Myocyte (in vitro differentiated cells): ENCODE data around the gene CAMK2D. TPM values are rescaled to one million over a fixed set of nuclear protein-coding genes. Genes with fewer than 3 reads are reported as not detected.

Experiments
- DNase-seq: peaks from one replicate; pipeline ENCODE4 v3.0.0-alpha.2; 2012; ENCODE audit warnings: low read depth
- total RNA-seq: library from RNA; depleted of rRNA; stranded (reverse); fragments of >200 nt; gene quantifications from 2 replicates; pipeline ENCODE4 v1.2.3, GENCODE V29; 2014

The CAMK2D gene
- total RNA-seq, 1 donor from 2014 or later = 306 TPM

DNA sequence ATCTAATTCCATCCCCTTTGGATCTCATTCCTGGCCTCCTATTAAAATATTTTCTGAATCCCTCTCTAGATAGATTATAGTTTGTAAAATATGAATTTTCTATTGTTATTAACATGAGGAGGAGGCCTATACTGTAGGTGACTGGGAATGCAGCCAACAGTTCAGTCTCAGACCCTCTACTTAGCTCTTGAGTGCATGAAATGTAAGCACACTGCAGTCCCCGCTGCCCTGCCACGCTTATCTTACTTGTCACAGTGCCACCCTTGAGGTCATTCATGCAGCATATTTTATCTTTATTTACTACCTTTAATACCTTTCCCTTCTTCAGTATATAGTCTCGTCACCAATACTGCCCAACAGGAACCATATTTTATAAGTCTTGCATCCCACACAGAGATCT is 151.0 kb downstream of the CAMK2D start:
- DNase-seq = no peak

DNA sequence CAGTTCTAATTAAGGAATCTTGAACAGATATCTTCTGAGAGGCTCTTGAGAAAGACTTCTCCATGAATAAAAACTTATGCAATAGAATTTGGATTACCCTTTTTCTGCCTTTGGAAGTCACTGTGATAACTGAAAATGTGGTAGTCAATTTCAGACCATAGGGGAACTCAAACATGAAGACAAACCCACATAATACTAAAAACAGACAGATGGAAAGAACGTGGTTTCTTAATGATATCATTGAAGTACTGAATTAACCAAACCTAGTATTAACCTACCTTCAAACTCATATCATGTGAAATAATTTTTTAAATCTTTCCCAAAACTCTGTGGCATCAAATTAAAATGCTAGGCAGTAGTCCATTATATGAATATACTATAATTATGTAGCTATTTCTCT is 153.5 kb downstream of the CAMK2D start:
- DNase-seq = no peak

DNA sequence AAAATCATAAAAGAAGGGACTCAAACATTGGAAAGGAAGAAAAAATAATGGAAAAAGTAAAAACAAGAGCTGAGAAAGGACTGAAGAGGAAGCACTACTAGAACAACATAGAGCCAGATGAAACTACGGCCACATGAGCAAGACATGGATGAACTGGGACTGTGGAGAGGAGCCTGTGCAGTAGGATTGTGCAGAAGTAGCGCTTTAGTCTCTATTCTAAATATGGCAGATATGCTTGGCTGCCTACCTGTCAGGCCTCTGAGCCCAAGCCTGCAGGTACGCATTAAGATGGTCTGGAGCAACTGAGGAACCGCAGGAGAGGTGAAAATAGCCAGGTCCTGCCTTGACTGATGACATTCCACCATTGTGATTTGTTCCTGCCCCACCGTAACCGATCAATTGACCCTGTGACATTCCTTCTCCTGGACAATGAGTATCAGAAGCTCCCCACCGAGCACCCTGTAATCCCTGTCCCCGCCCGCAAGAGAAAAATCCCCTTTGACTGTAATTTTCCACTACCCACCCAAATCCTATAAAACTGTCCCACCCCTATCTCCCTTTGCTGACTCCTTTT is 154.3 kb downstream of the CAMK2D start:
- no peak for DNase-seq

DNA sequence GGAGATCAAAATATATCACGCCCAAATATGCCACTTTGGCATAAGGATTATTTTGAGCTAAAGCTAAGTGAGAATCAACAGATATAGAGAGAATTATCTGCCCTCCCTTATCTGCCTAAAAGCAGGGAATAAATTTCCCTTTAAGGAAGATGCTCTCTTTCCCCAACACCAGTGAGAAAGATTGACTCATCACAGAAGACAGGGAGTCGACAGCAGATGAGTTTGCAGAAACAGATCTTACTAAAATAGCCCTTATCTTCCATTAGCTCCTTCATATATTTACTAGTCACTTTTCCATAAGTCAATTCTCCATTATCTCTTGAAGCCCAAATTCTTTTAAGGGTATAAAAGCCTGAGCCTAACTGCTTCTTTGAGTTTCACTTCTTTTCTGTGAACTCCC is 156.6 kb downstream of the CAMK2D start:
- DNase-seq = peak; percentile 48

DNA sequence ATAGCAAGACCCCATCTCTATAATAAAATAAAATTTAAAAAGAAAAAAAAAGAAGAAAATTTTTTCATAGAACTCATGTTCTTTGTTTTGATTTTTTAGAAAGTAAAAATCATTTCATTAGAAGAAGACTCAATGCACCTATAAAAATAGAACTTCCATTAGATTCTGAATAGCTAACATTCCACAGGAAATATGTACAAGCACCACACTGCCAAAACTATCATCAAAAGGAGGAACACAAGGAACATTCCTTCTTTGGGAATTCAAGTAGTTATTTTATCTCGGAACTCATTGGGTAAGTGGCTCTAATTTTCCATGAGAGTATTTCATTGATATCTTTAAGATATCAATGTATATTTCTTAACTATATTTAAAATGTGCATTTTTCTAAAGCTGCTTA is 157.6 kb downstream of the CAMK2D start:
- DNase-seq = no peak

DNA sequence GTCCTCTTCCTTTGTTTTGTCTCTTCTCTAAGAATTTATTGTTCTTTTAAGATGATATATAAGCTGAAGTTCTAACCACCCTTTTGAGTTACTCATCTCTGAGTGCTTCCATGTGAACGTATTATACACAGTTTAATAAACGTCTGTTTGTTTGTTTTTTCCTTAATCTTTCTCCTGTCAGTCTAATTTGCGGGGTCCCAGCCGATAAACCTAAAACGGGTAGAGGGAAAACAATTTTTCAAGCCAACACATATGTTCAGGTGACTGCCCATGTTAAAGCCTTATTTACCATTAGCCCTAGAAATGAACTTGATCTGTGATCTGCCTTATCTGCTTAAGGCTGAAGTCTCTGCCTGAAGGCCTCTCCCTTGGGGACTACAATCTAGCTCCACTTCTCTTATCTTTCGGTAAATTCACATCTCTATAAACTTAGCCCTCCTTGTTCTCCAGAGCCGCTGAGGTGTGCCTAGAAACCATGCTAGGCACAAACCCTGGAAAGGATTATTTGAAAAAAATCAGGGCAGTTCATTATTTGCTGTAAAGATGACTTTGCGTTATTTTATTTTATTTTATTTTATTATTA is 158.8 kb downstream of the CAMK2D start:
- DNase-seq = no peak

DNA sequence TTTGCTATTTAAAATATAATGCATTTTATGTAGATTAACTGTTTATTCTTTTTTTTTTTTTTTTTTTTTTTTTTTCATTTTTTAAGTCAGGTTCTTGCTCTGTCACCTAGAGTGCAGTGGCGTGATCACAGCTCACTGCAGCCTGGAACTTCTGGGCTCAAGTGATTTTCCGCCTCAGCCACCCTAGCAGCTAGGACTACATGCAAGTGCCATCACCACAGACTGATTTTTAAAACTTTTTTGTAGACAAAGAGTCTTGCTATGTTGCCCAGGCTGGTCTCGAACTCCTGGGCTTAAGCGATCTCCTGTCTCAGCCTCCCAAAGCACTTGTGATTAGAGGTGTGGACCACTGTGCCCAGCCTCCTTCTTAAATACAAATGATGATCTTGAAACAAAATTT is 159.9 kb downstream of the CAMK2D start:
- DNase-seq = no peak

DNA sequence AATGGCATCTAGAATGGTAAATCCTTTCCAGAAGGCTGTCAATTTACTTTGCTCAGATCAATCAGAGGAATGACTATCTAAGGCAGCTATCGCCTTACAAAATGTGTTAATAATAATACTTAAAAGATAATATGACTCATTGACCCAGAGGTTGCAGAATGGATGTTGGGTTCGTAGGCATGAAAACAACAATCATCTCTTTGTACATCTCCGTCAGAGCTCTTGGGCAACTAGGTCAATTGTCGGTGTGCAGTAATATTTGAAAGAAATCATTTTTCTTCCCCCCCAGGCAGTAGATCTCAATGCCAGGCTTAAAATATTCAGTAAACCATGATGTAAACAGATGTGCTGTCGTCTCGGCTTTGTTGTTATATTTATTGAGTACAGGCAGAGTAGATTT is 165.1 kb downstream of the CAMK2D start:
- DNase-seq = no peak

DNA sequence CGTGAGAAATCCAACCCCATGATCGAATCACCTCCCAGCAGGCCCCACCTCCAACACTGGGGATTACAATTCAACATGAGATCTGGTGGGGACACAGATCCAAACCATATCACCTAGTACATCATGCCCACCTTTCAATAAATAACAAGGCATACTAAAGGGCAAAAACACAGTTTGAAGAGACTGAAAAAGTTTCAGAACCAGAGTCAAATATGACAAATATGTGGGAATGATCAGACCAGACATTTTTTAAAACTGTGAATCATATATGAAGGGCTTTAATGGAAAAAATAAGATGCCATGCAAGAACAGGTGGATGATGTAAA is 167.3 kb downstream of the CAMK2D start:
- DNase-seq = no peak

DNA sequence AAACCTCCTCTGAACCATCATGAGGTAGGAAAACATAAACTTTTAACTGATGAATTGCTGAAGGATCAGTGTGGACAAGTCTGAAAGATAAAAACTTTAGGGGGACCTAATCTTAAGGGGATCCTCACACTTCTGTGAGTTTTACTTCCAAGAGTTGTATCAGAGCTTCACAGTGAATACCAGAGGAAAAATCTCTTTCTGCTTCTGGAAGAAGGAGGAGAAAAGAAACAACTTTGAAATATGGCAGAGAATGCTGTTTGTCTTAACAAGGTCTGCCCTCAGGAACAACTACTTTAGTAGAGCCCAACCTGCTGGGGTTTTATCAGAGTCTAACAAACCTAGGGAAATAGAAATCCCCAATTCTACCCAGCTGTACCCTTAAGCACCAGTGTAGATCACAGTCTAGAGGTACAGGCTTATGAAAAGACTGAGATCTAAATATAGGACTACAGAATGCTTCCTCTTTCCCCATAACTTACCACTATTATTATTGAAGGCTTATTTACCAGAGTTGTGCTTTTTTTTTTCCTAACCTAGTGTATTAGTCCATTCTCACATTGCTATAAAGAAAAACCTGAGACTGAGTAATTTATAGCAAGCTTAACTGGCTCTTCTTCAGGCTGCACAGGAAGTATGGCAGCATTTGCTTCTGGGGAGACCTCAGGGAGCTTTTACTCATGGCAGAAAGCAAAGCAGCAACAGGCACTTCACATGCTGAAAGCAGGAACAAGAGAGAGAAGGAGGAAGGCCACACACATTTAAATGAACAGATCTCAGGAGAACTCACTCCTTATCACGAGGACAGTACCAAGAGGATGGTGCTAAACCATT is 167.9 kb downstream of the CAMK2D start:
- no peak for DNase-seq

DNA sequence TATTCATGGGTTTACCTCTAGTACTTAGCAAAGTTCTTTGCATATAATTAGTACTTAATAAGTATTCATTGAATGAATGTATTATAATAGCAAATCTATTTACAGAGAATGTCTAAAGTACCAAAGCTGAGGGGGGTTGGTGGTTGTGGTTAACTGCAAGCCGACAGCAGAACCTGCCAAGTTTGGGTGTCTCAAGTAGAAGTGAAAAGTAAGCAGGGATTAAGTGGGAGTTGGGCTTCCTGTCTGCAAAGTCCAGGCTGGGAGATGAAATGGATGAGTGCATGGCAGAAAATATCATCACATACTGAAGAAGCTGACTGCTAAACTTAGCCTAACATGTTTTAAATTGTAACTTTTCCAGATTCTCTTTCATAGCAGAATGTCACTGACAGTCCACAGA is 169.6 kb downstream of the CAMK2D start:
- peak; percentile 78 for DNase-seq

DNA sequence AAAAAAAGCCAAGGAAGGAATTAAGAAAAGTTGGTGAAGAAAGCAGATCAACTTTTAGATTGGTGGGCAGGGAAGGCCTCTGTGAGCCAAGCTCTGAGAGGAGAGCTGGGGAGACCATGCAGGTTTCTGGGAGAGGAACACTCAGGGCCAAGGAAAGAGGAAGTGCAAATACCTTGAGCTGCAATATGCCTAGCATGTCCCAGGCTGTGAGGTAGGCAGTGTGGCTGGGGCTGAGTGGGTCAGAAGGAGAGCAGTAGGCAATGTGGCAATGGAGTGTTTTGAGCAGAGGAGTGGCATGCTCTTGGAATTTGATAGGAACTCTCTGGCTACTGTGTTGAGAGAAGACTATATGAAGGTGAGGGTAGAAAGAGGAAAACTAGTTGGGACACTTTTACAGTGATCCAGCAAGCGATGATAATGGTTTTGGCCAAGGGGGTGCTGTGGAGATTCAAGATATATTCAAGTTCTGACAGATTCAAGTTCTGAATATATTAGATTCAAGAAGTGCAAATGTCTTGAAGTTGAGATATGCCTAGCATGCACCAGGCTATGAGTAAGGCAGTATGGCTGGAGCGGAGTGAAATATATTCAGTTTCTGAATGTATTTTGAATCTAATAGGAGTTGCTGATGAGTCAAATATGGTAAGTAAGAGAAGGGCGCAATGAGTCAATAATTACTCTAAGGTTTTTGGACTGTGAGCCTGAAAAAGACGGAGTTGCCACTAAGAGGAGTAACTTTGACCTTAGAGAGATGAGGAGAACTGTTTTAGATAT is 172.5 kb downstream of the CAMK2D start:
- no peak for DNase-seq

DNA sequence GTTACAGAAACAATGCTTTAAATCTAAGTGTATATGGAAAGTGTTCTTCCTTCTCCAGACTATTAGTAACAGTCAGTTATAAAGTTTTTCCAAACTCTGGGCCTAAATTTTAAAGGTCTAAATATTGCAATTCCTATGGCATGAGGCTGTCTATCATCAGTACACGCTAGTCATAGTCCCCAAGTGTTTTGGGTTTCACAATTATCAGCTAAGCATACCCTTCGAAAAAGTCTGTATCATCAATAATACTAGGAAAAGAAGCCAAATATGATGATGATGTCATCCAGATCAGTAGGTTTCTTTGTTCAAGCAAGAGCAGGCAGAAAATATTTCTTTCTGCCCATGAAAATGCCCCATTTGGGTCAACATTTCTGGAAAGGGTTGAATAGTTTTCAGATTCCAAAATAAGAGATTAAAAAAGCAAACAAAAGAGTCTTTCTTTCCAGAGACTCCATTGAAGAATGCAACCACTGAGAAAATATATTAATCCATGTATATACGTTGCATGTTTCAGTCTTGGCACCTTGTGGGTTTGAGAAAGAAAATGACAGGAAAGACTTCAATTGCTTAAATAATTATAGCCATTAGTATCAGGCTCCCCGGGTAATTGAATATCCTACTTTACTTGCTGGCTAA is 173.8 kb downstream of the CAMK2D start:
- no peak for DNase-seq

DNA sequence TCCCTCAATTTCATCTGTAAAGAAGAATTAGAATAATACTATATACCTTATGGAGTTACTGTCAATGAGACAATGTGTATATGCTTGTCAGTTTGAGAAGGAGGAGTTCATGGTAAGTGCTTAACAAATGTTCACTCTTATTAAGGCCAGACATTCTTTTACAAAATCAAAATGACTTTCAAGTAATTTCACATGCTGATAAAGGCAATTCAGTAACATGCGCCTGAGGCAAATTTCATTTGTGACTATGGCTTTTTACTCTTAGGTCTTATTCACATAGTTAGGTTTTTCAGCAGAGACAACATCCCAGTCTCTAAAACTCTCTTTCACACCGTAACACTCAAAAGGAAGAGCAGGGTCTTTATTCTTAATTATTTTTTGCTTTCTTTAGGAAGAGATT is 174.4 kb downstream of the CAMK2D start:
- DNase-seq = no peak

DNA sequence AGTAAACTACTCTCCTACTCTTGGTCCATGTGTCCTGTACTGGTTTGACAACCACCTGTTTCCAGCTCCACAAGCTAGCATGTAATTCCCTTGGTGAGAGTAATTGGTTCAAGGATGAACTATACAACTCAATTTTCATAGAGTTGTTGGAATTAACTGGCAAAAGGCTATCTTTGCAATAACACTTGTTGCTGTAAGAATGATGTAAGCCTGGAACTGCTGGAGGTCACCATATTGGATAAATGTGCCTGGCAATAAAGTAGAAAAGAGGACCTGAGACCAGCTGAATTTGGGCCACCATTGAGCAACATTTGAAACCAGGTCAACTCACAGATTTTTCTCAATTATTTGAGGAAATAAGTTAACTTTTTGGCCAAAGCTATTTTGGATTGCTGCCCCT is 175.5 kb downstream of the CAMK2D start:
- peak; percentile 41 for DNase-seq

DNA sequence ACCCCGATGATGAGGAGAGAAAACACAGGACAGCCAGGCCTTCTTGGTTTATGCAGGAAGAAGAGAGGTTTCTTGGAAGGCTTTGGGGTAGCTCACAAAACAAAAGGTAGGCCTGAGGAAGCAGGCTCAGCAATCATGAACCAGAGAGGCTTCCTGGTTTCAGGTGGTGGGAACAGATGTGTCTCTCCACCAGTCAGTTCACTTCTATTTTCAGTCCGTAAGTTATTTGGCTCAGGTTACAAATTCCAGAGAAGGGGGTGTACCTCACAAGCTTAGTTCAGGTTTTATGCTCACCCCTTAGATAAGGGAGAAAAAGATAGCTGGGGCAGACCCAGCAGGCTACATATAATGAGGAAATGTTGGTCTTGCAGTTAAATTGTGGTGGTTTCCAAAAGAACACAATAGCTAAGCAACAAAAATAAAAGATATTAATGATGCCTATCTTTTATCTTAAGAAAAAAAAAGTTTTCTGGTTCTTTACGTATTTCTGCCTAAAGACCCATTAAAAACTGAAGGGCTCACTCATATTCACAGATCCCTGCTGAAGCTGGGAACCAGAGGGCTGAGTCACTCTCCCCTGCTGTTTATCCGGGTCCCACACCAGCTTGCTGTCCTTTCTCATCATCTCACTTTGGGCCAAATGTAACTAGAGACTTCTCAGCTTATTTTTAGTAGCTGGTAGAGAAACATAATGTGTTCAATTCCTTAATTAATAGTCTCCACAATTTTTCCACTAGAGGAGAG is 177.0 kb downstream of the CAMK2D start:
- peak; percentile 90 for DNase-seq

DNA sequence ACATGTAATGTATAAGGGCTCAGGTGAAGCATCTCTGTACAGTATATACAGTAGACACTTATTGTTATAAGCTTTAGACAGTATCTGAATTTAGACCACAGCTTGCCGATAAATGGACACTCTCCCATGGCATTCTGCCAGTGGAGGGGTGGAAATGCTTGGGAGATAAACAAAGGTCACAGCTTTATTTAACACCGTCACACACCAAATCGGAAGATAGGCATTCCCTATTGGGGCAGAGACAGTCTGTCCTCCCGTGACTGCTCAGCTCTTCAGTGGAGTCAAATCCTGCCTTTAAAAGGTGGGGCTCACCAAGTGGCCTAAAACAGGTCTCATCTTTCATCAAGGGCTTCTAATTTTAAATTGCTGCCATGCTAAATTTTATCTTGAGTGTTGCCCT is 178.8 kb downstream of the CAMK2D start:
- DNase-seq = peak; percentile 79

DNA sequence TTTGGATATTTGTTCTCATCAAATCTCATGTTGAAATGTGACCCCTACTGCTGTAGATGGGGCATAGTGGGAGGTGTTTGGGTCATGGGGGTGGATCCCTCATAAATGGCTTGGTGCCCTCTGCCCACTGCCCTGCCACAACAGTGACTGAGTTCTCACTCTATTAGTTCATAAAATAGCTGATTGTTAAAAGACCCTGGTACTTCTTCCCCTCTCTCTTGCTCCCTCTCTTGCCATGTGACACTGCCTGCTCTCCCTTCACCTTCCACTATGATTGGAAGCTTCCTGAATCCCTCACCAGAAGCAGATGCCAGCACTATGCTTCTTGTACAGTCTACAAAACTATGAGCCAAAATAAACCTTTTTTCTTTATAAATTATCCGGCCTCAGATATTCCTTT is 182.2 kb downstream of the CAMK2D start:
- no peak for DNase-seq

DNA sequence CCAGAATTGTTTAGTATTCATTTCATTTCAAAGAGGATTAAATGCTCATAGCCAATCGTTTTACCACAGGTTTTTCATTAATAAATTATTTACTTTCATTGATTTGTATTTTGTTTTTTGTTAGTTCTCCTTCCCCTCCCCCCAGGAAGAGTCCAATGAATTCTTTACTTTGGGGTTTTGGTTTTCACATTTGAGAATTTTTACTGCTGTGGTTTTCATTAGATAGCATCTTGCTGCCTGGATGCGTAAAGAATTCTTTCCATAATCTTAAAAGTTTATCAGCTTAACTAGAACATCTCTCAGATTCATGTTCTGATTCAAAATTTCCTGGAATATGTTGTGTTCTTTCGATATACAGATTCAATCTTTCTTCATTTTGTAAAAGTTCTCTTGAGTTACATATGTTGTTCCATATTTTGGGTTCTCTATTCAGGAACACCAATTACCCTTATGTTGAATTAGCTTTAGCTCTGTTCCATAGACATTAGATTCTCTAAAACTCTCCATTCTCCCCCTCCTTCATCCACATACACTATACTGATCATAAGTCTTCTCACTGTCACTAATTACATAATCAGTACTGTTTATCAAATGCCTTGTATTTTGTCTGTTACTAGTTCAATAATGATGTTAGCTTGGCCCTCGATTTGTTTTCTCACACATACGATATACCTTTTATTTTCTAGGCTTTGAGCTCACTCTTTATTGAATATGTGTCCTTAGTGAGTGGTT is 184.4 kb downstream of the CAMK2D start:
- DNase-seq = no peak

DNA sequence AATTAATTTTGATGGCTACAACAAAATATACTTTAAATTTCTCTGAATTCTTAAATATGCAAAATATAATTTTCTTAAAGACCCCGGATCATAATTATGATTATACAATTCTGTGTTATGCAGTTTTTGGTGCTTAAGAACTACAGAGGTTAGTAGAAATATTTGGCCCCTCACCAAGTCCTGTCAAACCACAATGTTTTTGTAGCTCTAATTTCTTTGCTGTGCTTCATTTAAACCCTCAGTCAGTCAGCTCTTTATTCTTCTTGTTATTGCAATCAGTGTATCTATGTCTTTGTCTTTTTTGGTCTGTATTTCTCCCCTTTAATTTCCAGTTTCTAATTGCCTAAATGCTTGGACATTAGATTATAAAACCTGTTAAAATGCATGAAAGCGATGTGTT is 186.1 kb downstream of the CAMK2D start:
- DNase-seq = peak; percentile 72
